Pancreas (tissue), 10 donors: ENCODE measurements around the gene MUC15. TPM values are rescaled to one million over a fixed set of nuclear protein-coding genes. Genes with fewer than 3 reads are reported as not detected.
A peak's percentile ranks its signal among the peaks of the same experiment; 100 is the strongest.

ENCODE experiments used
- ATAC-seq, 4 donors: fragments of 200-7000 bp; cut with Tn5 transposase; one replicate each; pipeline versions ENCODE4 v1.8.0 to v1.9.1; 2020; ENCODE audit warnings: mild to moderate bottlenecking in 4 of 4, moderate library complexity in 4 of 4
- DNase-seq, 6 donors: peaks; one replicate each; pipeline ENCODE4 v3.0.0-alpha.2; 2020
- FAIRE-seq: peaks from 2 replicates; lab custom pipeline; 2012; peaks lifted over from hg19 to GRCh38; lab: Jason Lieb, UNC
- H3K27ac ChIP-seq, 4 donors: fragments of 200-600 bp; sonication (generic); 1 replicate in 3 of 4; 2 replicates in 1 of 4; pipeline versions ENCODE4 v1.5.0 to v1.8.0; 2020
- H3K27me3 ChIP-seq, 4 donors: fragments of 200-600 bp; one replicate each; pipeline ENCODE4 v1.8.0; 2021
- H3K36me3 ChIP-seq, 3 donors: fragments of 200-600 bp; sonication (generic) in 1 of 3; one replicate each; pipeline versions ENCODE4 v1.5.0 to v1.8.0; 2020 to 2021
- H3K4me1 ChIP-seq, 3 donors: fragments of 200-600 bp; one replicate each; pipeline ENCODE4 v1.8.0; 2021
- H3K4me3 ChIP-seq, 4 donors: fragments of 200-600 bp; sonication (generic) in 2 of 4; one replicate each; pipeline versions ENCODE4 v1.5.0 to v1.8.0; 2020 to 2021
- H3K9me3 ChIP-seq, 4 donors: fragments of 200-600 bp; one replicate each; pipeline ENCODE4 v1.8.0; 2021
- WGBS, 2 donors: extraction: QIAGEN DNeasy Blood & Tissue Kit; methylation state at CpG; one replicate each; pipeline ENCODE4 v1.1.7; 2013; 5-methylcytosine and 5-hydroxymethylcytosine counted together
- intact Hi-C, 3 donors: fragments of 100-400 bp; cut with DNase I; formaldehyde crosslinking; loops; one replicate each; pipeline versions ENCODE4 v1.11.1 to v1.14.2; 2022
- polyA plus RNA-seq, 2 donors: library from polyadenylated mRNA; stranded (reverse); fragments of 200-250 nt; gene quantifications; one replicate each; pipeline ENCODE4 v1.2.3, GENCODE V29; 2013
- total RNA-seq, 6 donors: library from RNA; stranded (reverse); fragmentation: NEBNext Ultra II Directional in 4 of 6; extraction: Animal tissue kit (Norgen Biotek cat#: 25700) in 4 of 6; gene quantifications; one replicate each; pipeline versions ENCODE4 v1.2.1 to v1.2.4, GENCODE V29; 2021 to 2023
- TF ChIP-seq, protein P1 (sequence below), 4 donors: fragments of 200-600 bp; sonication (generic) in 3 of 4; IDR thresholded peaks; one replicate each; pipeline versions ENCODE4 v1.5.0 to v1.8.0; 2021; ENCODE audit warnings: antibody characterized with exemption in 4 of 4
- donor health status: healthy with polysubstance abuse.
- donor health status: DM: no; HTN: no; CAD: no; lungs with moderate emphysema.
- donor health status: DM: no; HTN: no; CAD: no.
- donor health status: control.
- donor health status: control.
- donor health status: Bipolar disorder and iron deficiency.
- donor health status: DM: yes; HTN: yes; CAD: no.
- donor health status: DM: no; HTN: no; CAD: no.
- donor health status: DM: no; HTN: no; CAD: no.
- donor health status: DM: yes; HTN: yes; CAD: no.

Gene MUC15, protein sequence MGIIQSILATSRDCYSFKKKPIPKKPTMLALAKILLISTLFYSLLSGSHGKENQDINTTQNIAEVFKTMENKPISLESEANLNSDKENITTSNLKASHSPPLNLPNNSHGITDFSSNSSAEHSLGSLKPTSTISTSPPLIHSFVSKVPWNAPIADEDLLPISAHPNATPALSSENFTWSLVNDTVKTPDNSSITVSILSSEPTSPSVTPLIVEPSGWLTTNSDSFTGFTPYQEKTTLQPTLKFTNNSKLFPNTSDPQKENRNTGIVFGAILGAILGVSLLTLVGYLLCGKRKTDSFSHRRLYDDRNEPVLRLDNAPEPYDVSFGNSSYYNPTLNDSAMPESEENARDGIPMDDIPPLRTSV
- total RNA-seq (1 to 10 TPM; 2.3 to 7.0 (median 3.6) TPM), polyA plus RNA-seq (1 to 10 TPM; 1.5 to 7.8 TPM)

DNA sequence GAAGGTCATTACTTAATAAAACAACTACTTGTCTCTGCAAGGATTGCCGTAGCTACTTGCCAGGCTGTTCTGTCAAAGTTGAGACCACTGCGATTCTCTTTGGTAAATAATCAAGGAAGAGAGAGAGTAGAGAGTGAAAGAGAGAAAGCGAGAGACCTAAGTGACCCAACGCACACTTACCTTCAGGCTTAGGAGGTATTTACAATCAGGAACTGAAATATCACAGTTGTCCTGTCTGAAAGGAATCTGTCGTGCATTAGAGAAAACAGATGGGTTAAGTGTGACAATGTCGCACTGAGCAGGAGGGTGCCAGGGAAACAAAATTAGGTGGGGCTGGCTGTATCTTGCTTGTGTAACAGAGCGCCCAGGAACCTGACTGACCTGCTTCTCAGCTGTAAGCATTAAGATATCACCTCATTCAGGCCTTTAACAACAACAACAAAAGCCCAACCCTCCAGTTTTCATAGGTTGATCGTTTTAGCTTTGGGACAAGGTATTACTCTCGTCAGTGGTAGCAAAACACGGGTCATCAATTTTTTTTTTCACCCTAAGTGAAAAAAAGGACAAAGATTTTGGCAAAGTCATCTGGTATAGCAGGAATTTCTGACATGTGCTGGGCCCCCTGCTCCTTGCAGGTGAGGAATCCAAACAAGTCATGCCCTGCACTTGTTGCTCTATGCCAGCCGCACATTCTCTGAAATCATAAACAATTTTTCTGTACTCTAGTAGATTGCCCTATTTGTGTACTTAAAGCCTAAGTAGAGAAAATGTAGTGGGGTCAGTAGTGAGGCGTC lies at the start of gene MUC15:
TSS of gene MUC15 (minus strand) at position 403 of the 794 bp plus-strand sequence. CDS start 5,169 bp downstream, outside the sequence.
- TF ChIP-seq, protein P1, sequence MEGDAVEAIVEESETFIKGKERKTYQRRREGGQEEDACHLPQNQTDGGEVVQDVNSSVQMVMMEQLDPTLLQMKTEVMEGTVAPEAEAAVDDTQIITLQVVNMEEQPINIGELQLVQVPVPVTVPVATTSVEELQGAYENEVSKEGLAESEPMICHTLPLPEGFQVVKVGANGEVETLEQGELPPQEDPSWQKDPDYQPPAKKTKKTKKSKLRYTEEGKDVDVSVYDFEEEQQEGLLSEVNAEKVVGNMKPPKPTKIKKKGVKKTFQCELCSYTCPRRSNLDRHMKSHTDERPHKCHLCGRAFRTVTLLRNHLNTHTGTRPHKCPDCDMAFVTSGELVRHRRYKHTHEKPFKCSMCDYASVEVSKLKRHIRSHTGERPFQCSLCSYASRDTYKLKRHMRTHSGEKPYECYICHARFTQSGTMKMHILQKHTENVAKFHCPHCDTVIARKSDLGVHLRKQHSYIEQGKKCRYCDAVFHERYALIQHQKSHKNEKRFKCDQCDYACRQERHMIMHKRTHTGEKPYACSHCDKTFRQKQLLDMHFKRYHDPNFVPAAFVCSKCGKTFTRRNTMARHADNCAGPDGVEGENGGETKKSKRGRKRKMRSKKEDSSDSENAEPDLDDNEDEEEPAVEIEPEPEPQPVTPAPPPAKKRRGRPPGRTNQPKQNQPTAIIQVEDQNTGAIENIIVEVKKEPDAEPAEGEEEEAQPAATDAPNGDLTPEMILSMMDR (IDR thresholded peaks at IDR 0.05) = no peak
- Histone ChIP-seq H3K4me3 (peak within 1 kb of the TSS in 1 of 4 donors; percentile 10), H3K9me3 (no peaks in the 10 kb centered on the region), H3K27me3 (no peaks in the 10 kb centered on the region), H3K36me3 (no peaks in the 10 kb centered on the region), H3K27ac (peak within 1 kb of the TSS; percentile 11 to 75 (median 45)), H3K4me1 (no peaks in the 10 kb centered on the region)
- intact Hi-C loops = no loop called here
- DNase-seq = no peak
- peak; percentile 55 to 74 (median 72) for ATAC-seq
- 30 to 31% methylated on average over 12 of the region's 12 CpGs for WGBS, 2 donors
- FAIRE-seq = no peak

DNA sequence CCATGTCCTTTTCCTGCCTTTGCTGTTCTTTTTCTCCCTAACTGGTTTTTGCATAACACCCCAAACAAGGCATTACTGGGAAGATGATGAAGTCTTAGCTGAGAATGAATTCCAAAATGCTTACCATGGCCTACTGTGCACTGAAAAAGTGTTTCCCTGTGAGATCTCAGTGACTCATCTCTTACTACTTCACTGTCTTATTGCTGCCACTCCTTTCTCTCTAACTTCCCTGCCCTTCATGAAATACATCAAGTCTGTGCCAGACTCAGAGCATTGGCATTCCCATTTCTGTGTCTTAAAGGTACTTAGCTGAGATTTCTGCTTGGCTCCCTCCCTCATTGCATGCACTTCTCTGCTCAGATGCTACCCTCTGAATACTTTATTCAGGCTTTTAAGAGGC lies 49.1 kb upstream of the MUC15 start:
- TF ChIP-seq, protein P1 (IDR thresholded peaks at IDR 0.05) = no peak
- Histone ChIP-seq H3K27me3 (no peaks in the 10 kb centered on the region), H3K9me3 (no peaks in the 10 kb centered on the region), H3K27ac (no peak overlapping the region), H3K4me1 (no peaks in the 10 kb centered on the region), H3K36me3 (no peaks in the 10 kb centered on the region), H3K4me3 (no peak overlapping the region)
- intact Hi-C loops = no loop called here
- no peak for DNase-seq
- FAIRE-seq = no peak
- ATAC-seq = no peak

DNA sequence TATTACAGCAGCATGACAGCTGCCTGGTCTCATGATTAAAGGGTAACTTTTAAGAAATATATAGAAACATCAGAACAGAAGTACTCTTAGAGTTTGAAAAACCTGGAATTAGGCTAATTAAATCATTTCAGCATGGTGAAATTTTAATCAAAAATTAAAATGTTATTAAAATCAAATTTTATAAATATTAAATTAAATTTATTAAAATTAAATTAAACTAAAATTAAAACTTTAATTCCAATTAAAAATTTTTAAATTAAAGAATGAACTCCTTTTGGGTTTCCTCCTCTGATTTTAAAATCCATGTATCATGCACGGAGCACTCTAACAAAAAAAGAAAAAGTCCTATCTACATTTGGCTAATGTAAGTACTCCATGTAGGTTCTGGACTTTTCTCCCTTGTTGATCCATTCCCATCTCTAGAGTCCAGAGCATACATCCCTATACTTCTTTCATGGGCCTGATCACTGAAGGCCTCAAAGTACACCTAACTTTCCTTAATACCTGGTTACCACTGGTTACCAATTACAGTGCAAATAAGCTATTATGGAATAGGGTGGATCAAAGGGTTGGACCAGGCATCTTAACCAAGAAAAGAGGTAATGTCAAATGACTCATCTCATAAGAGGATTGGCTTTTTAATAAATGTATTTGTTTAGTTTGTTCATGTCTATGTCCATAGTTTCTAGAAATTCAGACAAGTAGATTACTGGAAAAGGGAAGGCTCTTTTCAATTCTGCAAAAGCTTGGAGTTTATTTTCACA lies 48.4 kb upstream of the MUC15 start:
- Histone ChIP-seq H3K36me3 (no peaks in the 10 kb centered on the region), H3K4me3 (no peak overlapping the region), H3K4me1 (no peaks in the 10 kb centered on the region), H3K27ac (no peak overlapping the region), H3K27me3 (no peaks in the 10 kb centered on the region), H3K9me3 (no peaks in the 10 kb centered on the region)
- DNase-seq (no peak), FAIRE-seq (no peak), ATAC-seq (no peak)
- intact Hi-C loops = no loop called here
- TF ChIP-seq, protein P1 (IDR thresholded peaks at IDR 0.05) = no peak
- WGBS, 2 donors = 79 to 100% methylated on average over 1 of the region's 1 CpG

DNA sequence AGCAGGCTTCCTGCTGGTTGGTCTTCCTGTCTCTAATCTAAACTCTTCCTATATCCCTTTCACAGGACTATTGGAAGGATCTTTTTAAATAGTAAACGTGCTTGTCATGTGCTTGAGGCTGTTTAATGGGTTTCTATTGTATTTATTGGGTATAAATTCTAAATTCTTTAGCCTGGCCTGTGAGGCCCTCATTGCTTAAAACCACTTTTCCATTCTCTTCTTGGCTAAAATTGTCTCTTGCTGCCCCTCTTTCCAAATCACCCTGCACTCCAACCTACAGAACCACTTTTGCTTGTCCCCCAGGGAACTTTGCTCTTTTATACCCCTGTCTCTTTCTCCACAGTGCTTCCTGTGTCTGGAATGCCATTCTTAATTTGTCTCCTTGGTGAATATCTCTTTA lies 46.4 kb upstream of the MUC15 start:
- Histone ChIP-seq H3K9me3 (no peaks in the 10 kb centered on the region), H3K27me3 (no peaks in the 10 kb centered on the region), H3K27ac (no peak overlapping the region), H3K4me1 (no peaks in the 10 kb centered on the region), H3K36me3 (no peaks in the 10 kb centered on the region), H3K4me3 (no peak overlapping the region)
- WGBS, 2 donors = 27 to 45% methylated on average over 1 of the region's 1 CpG
- FAIRE-seq = no peak
- intact Hi-C loops = no loop called here
- ATAC-seq = no peak
- TF ChIP-seq, protein P1 (IDR thresholded peaks at IDR 0.05) = no peak
- no peak for DNase-seq
